ENCODE measurements around the gene SHC2.

- TF ChIP-seq TCF4 (CRISPR knock-in tag; IDR thresholded peaks at IDR 0.05; ENCODE audit: borderline replicate concordance) (no peak), ZNF70 (CRISPR knock-in tag; IDR thresholded peaks at IDR 0.05) (no peak), ARNTL (CRISPR knock-in tag; IDR thresholded peaks at IDR 0.05; ENCODE audit: borderline replicate concordance, low read depth) (no peak), ZNF8 (CRISPR knock-in tag; IDR thresholded peaks at IDR 0.05) (no peak), TSHZ2 (CRISPR knock-in tag; IDR thresholded peaks at IDR 0.05) (no peak), ISL1 (CRISPR knock-in tag; IDR thresholded peaks at IDR 0.05) (no peak), GLIS3 (CRISPR knock-in tag; IDR thresholded peaks at IDR 0.05) (no peak), ZFP3 (CRISPR knock-in tag; IDR thresholded peaks at IDR 0.05) (no peak), TOX (CRISPR knock-in tag; IDR thresholded peaks at IDR 0.05; ENCODE audit: borderline replicate concordance) (no peak), BACH2 (CRISPR knock-in tag; IDR thresholded peaks at IDR 0.05; ENCODE audit: borderline replicate concordance) (no peak), PATZ1 (CRISPR knock-in tag; IDR thresholded peaks at IDR 0.05; ENCODE audit: borderline replicate concordance) (no peak), ZC3H10 (CRISPR knock-in tag; IDR thresholded peaks at IDR 0.05) (no peak), PPARA (CRISPR knock-in tag; IDR thresholded peaks at IDR 0.05; ENCODE audit: borderline replicate concordance) (no peak), RARB (CRISPR knock-in tag; IDR thresholded peaks at IDR 0.05) (no peak)
Observed at GRCh38 chr19:482186-483041, 21.6 kb upstream of the SHC2 start.

Measured in SK-N-SH treated with all-trans-retinoic acid at 6 μM for 48 hours (cell line).